Stomach (tissue), 9 donors: ENCODE data around the gene TRAF1. TPM values are rescaled to one million over a fixed set of nuclear protein-coding genes. Genes with fewer than 3 reads are reported as not detected.
A peak's percentile ranks its signal among the peaks of the same experiment; 100 is the strongest.

Experiments used
- DNase-seq, 2 donors: peaks; one replicate each; pipeline versions ENCODE4 v3.0.0 to v3.0.0-alpha.2; 2013 to 2019
- H3K27ac ChIP-seq, 5 donors: fragments of 200-600 bp in 4 of 5; sonication (generic) in 4 of 5; one replicate each; pipeline ENCODE4 v1.5.1; 2013 to 2019; ENCODE audit warnings: mild to moderate bottlenecking in 1 of 5, moderate library complexity in 1 of 5
- H3K27me3 ChIP-seq, 3 donors: fragments of 200-600 bp; sonication (generic); one replicate each; pipeline ENCODE4 v1.5.1; 2017 to 2019; ENCODE audit warnings: mixed run types in 1 of 3
- H3K36me3 ChIP-seq, 4 donors: fragments of 200-600 bp; sonication (generic); 1 replicate in 3 of 4; 2 replicates in 1 of 4; pipeline ENCODE4 v1.5.1; 2016 to 2019
- H3K4me1 ChIP-seq, 4 donors: fragments of 200-600 bp; sonication (generic); one replicate each; pipeline ENCODE4 v1.5.1; 2016 to 2019
- H3K4me3 ChIP-seq, 4 donors: fragments of 200-600 bp; sonication (generic) in 3 of 4; one replicate each; pipeline ENCODE4 v1.5.1; 2016 to 2019; ENCODE audit warnings: mild to moderate bottlenecking in 1 of 4
- H3K9me3 ChIP-seq, 4 donors: fragments of 200-600 bp; sonication (generic); one replicate each; pipeline ENCODE4 v1.5.1; 2016 to 2019
- EP300 ChIP-seq: sonication (generic); formaldehyde crosslinking; IDR thresholded peaks from one replicate; pipeline ENCODE4 v1.6.1; 2017; ENCODE audit warnings: antibody characterized with exemption
- POLR2A ChIP-seq, 4 donors: fragments of 450-650 bp; IDR thresholded peaks; one replicate each; pipeline ENCODE4 v1.6.1; 2016; ENCODE audit warnings: antibody characterized with exemption in 4 of 4, control low read depth in 2 of 4, mild to moderate bottlenecking in 1 of 4, moderate library complexity in 1 of 4
- POLR2AphosphoS5 ChIP-seq, 3 donors: sonication (generic); formaldehyde crosslinking; IDR thresholded peaks; one replicate each; pipeline ENCODE4 v1.6.1; 2016; ENCODE audit warnings: antibody characterized with exemption in 3 of 3
- WGBS, 5 donors: extraction: QIAGEN DNeasy Blood & Tissue Kit in 3 of 5; methylation state at CpG; one replicate each; pipeline versions ENCODE4 v1.1.5 to v1.1.7; 2013 to 2018; 5-methylcytosine and 5-hydroxymethylcytosine counted together
- intact Hi-C: fragments of 100-400 bp; cut with DNase I; formaldehyde crosslinking; loops from one replicate; pipeline ENCODE4 v1.15.1; 2023; ENCODE audit warnings: low total_unique reads
- polyA plus RNA-seq, 3 donors: library from polyadenylated mRNA; stranded (reverse); fragments of 200-250 nt; gene quantifications; one replicate each; pipeline ENCODE4 v1.2.3, GENCODE V29; 2013
- total RNA-seq, 5 donors: library from RNA; depleted of rRNA; stranded (reverse); fragments of >200 nt; gene quantifications; one replicate each; pipeline versions ENCODE4 v1.1.0 to v1.2.3, GENCODE V29; 2014 to 2016
- TF ChIP-seq, protein P1 (sequence below), 7 experiments: fragments of 450-650 bp in 4 of 7; fragments of 200-600 bp in 3 of 7; sonication (generic) in 3 of 7; IDR thresholded peaks; one replicate each; pipeline ENCODE4 v1.5.1; 2016 to 2019; ENCODE audit warnings: antibody characterized with exemption in 7 of 7, control low read depth in 2 of 7, mild to moderate bottlenecking in 1 of 7
- donor health status: healthy with polysubstance abuse.
- donor health status: Bipolar disorder and iron deficiency.
- donor health status: healthy.

TRAF1 gene
- total and polyA plus RNA-seq, 8 donors: 0.58 to 10.3 (median 3.2) TPM

DNA sequence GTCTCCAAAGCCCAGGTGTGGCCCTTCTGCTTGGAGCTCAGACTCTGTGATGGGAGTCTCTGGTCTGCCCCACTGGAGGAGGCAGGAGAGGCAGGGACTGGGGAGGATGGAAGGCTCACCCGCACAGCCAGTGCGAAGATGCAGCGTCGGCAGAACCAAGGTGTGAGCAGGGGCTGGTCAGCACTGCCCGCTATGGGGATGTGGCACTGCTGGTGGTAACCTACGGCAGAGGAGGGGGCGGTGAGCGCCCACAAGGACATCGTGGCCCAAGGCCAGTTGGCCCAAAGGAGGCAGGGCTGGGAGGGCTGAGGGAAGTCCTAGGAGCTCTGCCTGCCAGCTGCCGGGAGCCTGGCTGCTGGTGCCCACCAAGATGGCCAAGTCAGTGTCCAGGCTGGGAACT is 56.9 kb downstream of the TRAF1 start:
- DNase-seq: no peak
- Histone ChIP-seq H3K4me1 (peaks cover 13 to 28% (median 19%) of the 10 kb centered on the region in 4 donors), H3K36me3 (peaks cover 3 to 58% (median 36%) of the 10 kb centered on the region in 4 donors), H3K27ac (peak overlapping the region in 4 of 5 donors; percentile 89 to 92 (median 90)), H3K27me3 (no peaks in the 10 kb centered on the region), H3K4me3 (peak overlapping the region in 1 of 4 donors; percentile 50), H3K9me3 (no peaks in the 10 kb centered on the region)
- no peak for TF ChIP-seq POLR2A (IDR thresholded peaks at IDR 0.05)
- TF ChIP-seq EP300: no peak
- TF ChIP-seq, protein P1, sequence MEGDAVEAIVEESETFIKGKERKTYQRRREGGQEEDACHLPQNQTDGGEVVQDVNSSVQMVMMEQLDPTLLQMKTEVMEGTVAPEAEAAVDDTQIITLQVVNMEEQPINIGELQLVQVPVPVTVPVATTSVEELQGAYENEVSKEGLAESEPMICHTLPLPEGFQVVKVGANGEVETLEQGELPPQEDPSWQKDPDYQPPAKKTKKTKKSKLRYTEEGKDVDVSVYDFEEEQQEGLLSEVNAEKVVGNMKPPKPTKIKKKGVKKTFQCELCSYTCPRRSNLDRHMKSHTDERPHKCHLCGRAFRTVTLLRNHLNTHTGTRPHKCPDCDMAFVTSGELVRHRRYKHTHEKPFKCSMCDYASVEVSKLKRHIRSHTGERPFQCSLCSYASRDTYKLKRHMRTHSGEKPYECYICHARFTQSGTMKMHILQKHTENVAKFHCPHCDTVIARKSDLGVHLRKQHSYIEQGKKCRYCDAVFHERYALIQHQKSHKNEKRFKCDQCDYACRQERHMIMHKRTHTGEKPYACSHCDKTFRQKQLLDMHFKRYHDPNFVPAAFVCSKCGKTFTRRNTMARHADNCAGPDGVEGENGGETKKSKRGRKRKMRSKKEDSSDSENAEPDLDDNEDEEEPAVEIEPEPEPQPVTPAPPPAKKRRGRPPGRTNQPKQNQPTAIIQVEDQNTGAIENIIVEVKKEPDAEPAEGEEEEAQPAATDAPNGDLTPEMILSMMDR (IDR thresholded peaks at IDR 0.05): no peak
- no peak for TF ChIP-seq POLR2AphosphoS5 (IDR thresholded peaks at IDR 0.05)
- WGBS, 5 donors: 85 to 94% (median 91%) methylated on average over 10 of the region's 10 CpGs
- intact Hi-C loops: loop anchor here (10.0 kb wide), 1 partner anchor 55 kb away; the partner anchor contains the start of gene TRAF1

DNA sequence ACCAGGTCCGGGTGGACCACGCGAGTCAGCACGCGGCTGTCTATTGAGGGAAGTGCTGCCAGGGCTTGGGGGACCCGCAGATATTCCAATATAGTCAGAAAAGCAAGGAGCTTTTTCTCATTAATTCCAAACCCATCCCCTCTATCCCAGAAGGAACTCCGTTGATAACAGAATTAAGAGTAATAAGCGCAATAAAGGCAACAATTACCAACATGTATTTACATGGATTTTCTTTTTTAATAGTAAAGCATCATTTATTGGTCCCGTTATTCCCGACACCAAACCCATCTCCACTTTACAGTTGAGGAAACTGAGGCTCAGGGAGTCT is 57.3 kb downstream of the TRAF1 start:
- Histone ChIP-seq H3K36me3 (peaks cover 3 to 56% (median 36%) of the 10 kb centered on the region in 4 donors), H3K4me1 (peaks cover 13 to 28% (median 19%) of the 10 kb centered on the region in 4 donors), H3K9me3 (no peaks in the 10 kb centered on the region), H3K27ac (peak overlapping the region; percentile 83 to 92 (median 90)), H3K27me3 (no peaks in the 10 kb centered on the region), H3K4me3 (peak overlapping the region; percentile 50 to 62 (median 58))
- intact Hi-C loops: no loop called here
- TF ChIP-seq POLR2A (IDR thresholded peaks at IDR 0.05) (no peak), POLR2AphosphoS5 (IDR thresholded peaks at IDR 0.05) (no peak), EP300 (no peak)
- TF ChIP-seq, protein P1 (IDR thresholded peaks at IDR 0.05): no peak
- no peak for DNase-seq
- WGBS, 5 donors: 25 to 38% (median 29%) methylated on average over 10 of the region's 10 CpGs

DNA sequence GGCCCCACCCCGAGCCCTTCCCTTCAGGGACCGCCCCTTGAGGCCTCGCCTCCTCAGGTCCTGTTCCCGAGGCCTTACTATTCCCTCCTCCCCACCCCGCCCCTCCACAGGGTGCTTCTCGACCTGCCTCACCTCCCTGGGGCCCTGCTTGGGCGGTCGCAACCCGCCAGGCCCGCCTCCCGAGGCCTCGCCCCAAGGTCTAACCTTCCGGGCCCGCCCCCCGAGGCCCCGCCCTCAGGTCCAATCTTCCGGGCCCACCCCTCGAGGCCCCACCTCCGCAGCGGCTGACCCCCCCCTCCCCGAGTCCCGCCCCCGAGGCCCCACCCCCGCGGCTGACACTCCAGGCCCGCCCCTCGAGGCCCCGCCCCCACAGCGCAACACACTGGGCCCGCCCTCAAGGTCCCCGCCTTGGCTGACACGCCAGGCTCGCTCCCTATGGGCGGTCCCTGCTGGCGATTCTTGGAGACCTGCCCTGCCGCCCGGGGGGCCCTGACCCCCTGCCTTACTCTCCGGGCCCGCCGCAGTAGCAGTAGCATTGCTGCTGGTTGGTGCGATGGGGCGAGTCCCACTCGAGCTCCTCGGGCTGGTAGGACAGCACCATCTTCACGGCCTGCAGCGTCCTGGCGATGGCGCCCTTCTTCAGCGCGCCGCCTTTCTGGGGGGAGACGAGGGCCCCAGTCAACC is 57.8 kb downstream of the TRAF1 start:
- DNase-seq: peak; percentile 98 to 99
- H3K27ac ChIP-seq: peak overlapping the region; percentile 83 to 92 (median 90)
- 1 to 7% (median 3%) methylated on average over 14 to 52 of the region's 52 CpGs for WGBS, 5 donors

DNA sequence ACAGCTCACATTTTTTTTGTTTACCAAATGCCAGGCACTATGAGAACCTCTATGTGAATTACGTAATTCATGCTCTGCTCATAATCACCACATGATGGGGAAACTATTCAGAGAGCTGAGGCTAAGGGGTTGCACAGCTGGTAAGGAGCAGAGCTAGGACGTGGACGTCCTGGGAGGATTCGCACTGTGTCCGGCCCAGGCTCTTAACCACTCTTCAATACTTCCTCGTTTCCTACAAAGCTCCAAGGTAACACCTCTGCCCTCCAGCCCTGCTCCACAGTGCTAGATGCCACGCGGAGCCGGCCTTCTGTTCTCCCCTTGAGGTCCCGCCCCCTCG is 58.3 kb downstream of the TRAF1 start:
- DNase-seq: no peak
- no peaks in the 10 kb centered on the region for H3K9me3 ChIP-seq
- intact Hi-C loops: no loop called here
- peaks cover 0 to 56% (median 36%) of the 10 kb centered on the region in 4 donors for H3K36me3 ChIP-seq
- WGBS, 5 donors: 4 to 11% (median 8%) methylated on average over 10 to 11 of the region's 11 CpGs
- H3K27me3 ChIP-seq: no peaks in the 10 kb centered on the region
- peaks cover 13 to 24% (median 19%) of the 10 kb centered on the region in 4 donors for H3K4me1 ChIP-seq
- H3K4me3 ChIP-seq: peak overlapping the region; percentile 50 to 62 (median 58)
- TF ChIP-seq POLR2AphosphoS5 (IDR thresholded peaks at IDR 0.05) (peak; percentile 61 to 75 (median 63)), EP300 (no peak)
- TF ChIP-seq, protein P1 (IDR thresholded peaks at IDR 0.05): peak in 1 of 7 experiments; percentile 11
- peak overlapping the region; percentile 83 to 92 (median 90) for H3K27ac ChIP-seq

More for the DNA sequence above, 57.8 kb downstream of the TRAF1 start:
- peaks cover 13 to 28% (median 19%) of the 10 kb centered on the region in 4 donors for H3K4me1 ChIP-seq
- H3K4me3 ChIP-seq: peak overlapping the region; percentile 50 to 62 (median 58)
- H3K9me3 ChIP-seq: no peaks in the 10 kb centered on the region
- peaks cover 3 to 56% (median 36%) of the 10 kb centered on the region in 4 donors for H3K36me3 ChIP-seq
- no peaks in the 10 kb centered on the region for H3K27me3 ChIP-seq
- intact Hi-C loops: no loop called here
- TF ChIP-seq POLR2AphosphoS5 (IDR thresholded peaks at IDR 0.05) (peak; percentile 21 to 71 (median 67)), EP300 (peak; percentile 39), POLR2A (IDR thresholded peaks at IDR 0.05) (peak in 1 of 4 donors; percentile 43)
- TF ChIP-seq, protein P1 (IDR thresholded peaks at IDR 0.05): peak in 2 of 7 experiments; percentile 44 to 53
